OCI-LY3 (cell line): Measurements from ENCODE around the gene LAMA4.

Experiments
- CTCF ChIP-seq: fragments of 200-600, 300-600 bp; sonication (generic); IDR thresholded peaks from 2 replicates; pipeline ENCODE4 v1.5.1; 2014; ENCODE audit warnings: antibody characterized with exemption, low read length, low read depth
- EZH2phosphoT487 ChIP-seq: fragments of 200-600 bp; shearing (Covaris generic); IDR thresholded peaks from 2 replicates; pipeline ENCODE4 v1.6.1; 2018; ENCODE audit warnings: antibody characterized with exemption, mixed run types, low read depth

- no peak for TF ChIP-seq CTCF
- TF ChIP-seq EZH2phosphoT487, result no peak
These were observed 139.7 kb downstream of the LAMA4 start for GRCh38 chr6:112114577-112115223.
